22Rv1 (cell line): ENCODE results near the gene SHROOM2.

Source experiments
- CTCF ChIP-seq: fragments of 450-650 bp; IDR thresholded peaks from 2 replicates; pipeline ENCODE4 v1.5.1; 2017; ENCODE audit warnings: mild to moderate bottlenecking
- ZFX ChIP-seq: fragments of 450-650 bp; IDR thresholded peaks from 2 replicates; pipeline ENCODE4 v1.6.1; 2017; ENCODE audit warnings: antibody characterized with exemption, borderline replicate concordance

- TF ChIP-seq CTCF = no peak
- TF ChIP-seq ZFX = no peak
These were observed 120.7 kb downstream of the SHROOM2 start for GRCh38 chrX:9906919-9907318.
